MM.1S (cell line): Measurements from ENCODE around the gene CDV3.

Experiments
- DNase-seq: peaks from one replicate; pipeline ENCODE4 v3.0.0-alpha.2; 2015
- H2AFZ ChIP-seq: fragments of 300-600 bp; sonication (generic); 2 replicates; pipeline ENCODE4 v1.6.0; 2016; ENCODE audit warnings: antibody characterized with exemption, low read length
- H3F3A ChIP-seq: fragments of 300-600 bp; sonication (generic); 2 replicates; pipeline ENCODE4 v1.6.1; 2016; ENCODE audit warnings: mild to moderate bottlenecking, antibody characterized with exemption, low read length, moderate library complexity, mixed read lengths; ENCODE audit not compliant: insufficient read depth
- H3K27ac ChIP-seq: fragments of 300-600 bp; sonication (generic); 2 replicates; pipeline ENCODE4 v1.5.1; 2016; ENCODE audit warnings: mild to moderate bottlenecking, low read length
- H3K27me3 ChIP-seq: fragments of 300-600 bp; sonication (generic); replicated peaks from 2 replicates; pipeline ENCODE4 v1.6.0; 2016; ENCODE audit warnings: low read length; ENCODE audit not compliant: insufficient read depth
- H3K36me3 ChIP-seq: fragments of 300-600 bp; sonication (generic); replicated peaks from 2 replicates; pipeline ENCODE4 v1.6.1; 2016; ENCODE audit warnings: mild to moderate bottlenecking, low read length, mixed read lengths; ENCODE audit not compliant: insufficient read depth
- H3K4me1 ChIP-seq: fragments of 300-600 bp; sonication (generic); 2 replicates; pipeline ENCODE4 v1.6.1; 2016; ENCODE audit warnings: low read length, mixed read lengths
- H3K4me2 ChIP-seq: fragments of 300-600 bp; sonication (generic); 2 replicates; pipeline ENCODE4 v1.6.0; 2016; ENCODE audit warnings: low read depth, low read length
- H3K4me3 ChIP-seq: fragments of 300-600 bp; sonication (generic); 2 replicates; pipeline ENCODE4 v1.5.1; 2016; ENCODE audit warnings: low read length, mixed read lengths
- H3K79me2 ChIP-seq: fragments of 300-600 bp; sonication (generic); 2 replicates; pipeline ENCODE4 v1.6.1; 2016; ENCODE audit warnings: mixed run types, low read length, mixed read lengths
- H3K9ac ChIP-seq: fragments of 300-600 bp; sonication (generic); 2 replicates; pipeline ENCODE4 v1.6.1; 2016; ENCODE audit warnings: low read length, mixed read lengths
- H3K9me2 ChIP-seq: fragments of 300-600 bp; sonication (generic); replicated peaks from 2 replicates; pipeline ENCODE4 v1.6.1; 2016; ENCODE audit warnings: mild to moderate bottlenecking, low read length, mixed read lengths; ENCODE audit not compliant: insufficient read depth
- H3K9me3 ChIP-seq: fragments of 300-600 bp; sonication (generic); replicated peaks from 2 replicates; pipeline ENCODE4 v1.6.1; 2016; ENCODE audit warnings: mild to moderate bottlenecking, low read length, mixed read lengths; ENCODE audit not compliant: insufficient read depth
- H4K20me1 ChIP-seq: fragments of 300-600 bp; sonication (generic); 2 replicates; pipeline ENCODE4 v1.6.1; 2016; ENCODE audit warnings: mild to moderate bottlenecking, low read length, moderate library complexity, mixed read lengths; ENCODE audit not compliant: insufficient read depth
- CTCF ChIP-seq: fragments of 300-600 bp; sonication (generic); IDR thresholded peaks from 2 replicates; pipeline ENCODE4 v1.5.1; 2016; ENCODE audit warnings: antibody characterized with exemption, low read length, mixed read lengths
- EZH2 ChIP-seq: fragments of 300-600 bp; sonication (generic); optimal IDR thresholded peaks from 2 replicates; pipeline ENCODE3; 2017; ENCODE audit warnings: low read depth, mild to moderate bottlenecking, antibody characterized with exemption, low read length, mixed read lengths
- EZH2phosphoT487 ChIP-seq: fragments of 300-600 bp; sonication (generic); IDR thresholded peaks from 2 replicates; pipeline ENCODE4 v1.6.1; 2018; ENCODE audit warnings: antibody characterized with exemption, low read length

Gene CDV3

GRCh38 chr3:133568294-133569014 lies 5.0 kb upstream of the CDV3 start:
- no peak for DNase-seq
- Histone ChIP-seq H3K9ac (no peak overlapping the region), H3K4me2 (no peak overlapping the region)

DNA sequence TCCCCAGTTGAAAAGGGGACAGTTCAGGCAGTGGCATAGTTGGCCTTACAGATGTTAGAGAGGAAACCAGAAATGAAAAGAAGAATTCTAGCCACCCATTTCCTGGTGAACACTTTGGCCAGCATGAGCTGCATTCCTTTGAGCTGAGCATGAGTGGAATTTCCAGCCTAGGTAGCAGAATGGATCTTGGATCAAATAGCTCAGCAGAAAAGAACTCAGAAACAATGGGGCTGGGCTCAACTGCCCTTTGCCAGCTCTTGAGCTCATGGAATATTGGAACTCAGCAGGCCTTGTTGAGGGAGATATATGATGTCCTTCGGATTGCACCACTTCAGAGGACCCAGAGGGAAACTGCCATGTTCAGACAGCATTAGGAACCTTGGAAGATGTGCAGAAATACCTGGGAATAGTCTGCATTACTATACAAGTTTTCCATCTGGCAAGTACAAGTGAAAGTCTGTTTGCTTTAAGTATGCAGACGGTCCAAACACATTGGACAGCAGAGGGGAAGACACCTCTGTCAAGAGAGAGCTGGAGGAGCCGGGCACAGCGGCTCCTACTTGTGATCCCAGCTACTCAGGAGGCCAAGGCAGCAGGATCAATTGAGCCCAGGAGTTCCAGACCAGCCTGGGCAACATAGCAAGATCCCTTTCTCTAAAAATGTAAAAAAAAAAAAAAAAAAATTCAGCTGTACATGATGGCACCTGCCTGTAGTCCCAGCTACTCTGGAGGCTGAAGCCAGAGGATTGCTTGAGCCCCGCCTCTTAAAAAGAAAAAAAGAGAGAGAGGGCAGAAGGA lies 3.1 kb upstream of the CDV3 start:
- DNase-seq, result no peak
- Histone ChIP-seq H3K27ac (peak overlapping the region; percentile 14; the same call in 1 of the 2 replicates), H3K79me2 (peaks cover 12% of the 10 kb centered on the region), H4K20me1 (no peaks in the 10 kb centered on the region), H3K36me3 (no peaks in the 10 kb centered on the region; the same call in 1 of the 2 replicates), H3K9ac (no peak overlapping the region), H3K9me2 (no peaks in the 10 kb centered on the region), H3K9me3 (no peaks in the 10 kb centered on the region), H2AFZ (no peak overlapping the region), H3K4me1 (peaks cover 29% of the 10 kb centered on the region), H3K27me3 (no peaks in the 10 kb centered on the region), H3K4me3 (no peak overlapping the region), H3K4me2 (no peak overlapping the region), H3F3A (peaks cover 38% of the 10 kb centered on the region)
- no peak for TF ChIP-seq EZH2phosphoT487
- no peak for TF ChIP-seq CTCF

More at GRCh38 chr3:133568294-133569014, 5.0 kb upstream of the CDV3 start:
- no peaks in the 10 kb centered on the region for H3K9me3 ChIP-seq
- TF ChIP-seq EZH2 (no peak), CTCF (no peak), EZH2phosphoT487 (no peak)
- H3K4me1 ChIP-seq, result peaks cover 29% of the 10 kb centered on the region
- no peaks in the 10 kb centered on the region for H3K27me3 ChIP-seq
- no peaks in the 10 kb centered on the region for H3K36me3 ChIP-seq
- H3K9me2 ChIP-seq, result no peaks in the 10 kb centered on the region
- H3K27ac ChIP-seq, result no peak overlapping the region
- H4K20me1 ChIP-seq, result no peaks in the 10 kb centered on the region
- no peak overlapping the region for H3K4me3 ChIP-seq
- H2AFZ ChIP-seq, result no peak overlapping the region
- H3F3A ChIP-seq, result peaks cover 27% of the 10 kb centered on the region
- no peaks in the 10 kb centered on the region for H3K79me2 ChIP-seq

- DNase-seq, result no peak
- TF ChIP-seq CTCF (no peak), EZH2 (no peak), EZH2phosphoT487 (no peak)
- Histone ChIP-seq H3K79me2 (peaks cover 17% of the 10 kb centered on the region), H3K4me3 (no peak overlapping the region), H3K36me3 (peaks cover 5% of the 10 kb centered on the region; the same call in 1 of the 2 replicates), H4K20me1 (no peaks in the 10 kb centered on the region), H3K9ac (no peak overlapping the region), H3K9me2 (no peaks in the 10 kb centered on the region), H2AFZ (no peak overlapping the region), H3K4me2 (no peak overlapping the region), H3K9me3 (no peaks in the 10 kb centered on the region), H3K27ac (no peak overlapping the region), H3K4me1 (peaks cover 29% of the 10 kb centered on the region), H3F3A (peaks cover 44% of the 10 kb centered on the region), H3K27me3 (no peaks in the 10 kb centered on the region)
Observed at GRCh38 chr3:133570937-133571320, 2.6 kb upstream of the CDV3 start.
